Kidney epithelial cell (primary cell): Measurements from ENCODE around the gene POLN. TPM values are rescaled to one million over a fixed set of nuclear protein-coding genes. Genes with fewer than 3 reads are reported as not detected.

ENCODE experiments used
- DNase-seq: peaks from one replicate; pipeline ENCODE4 v3.0.0-alpha.2; 2010; ENCODE audit warnings: low read depth
- H3K27me3 ChIP-seq: 2 replicates; pipeline ENCODE4 v1.6.0; 2011; ENCODE audit warnings: low read length; ENCODE audit not compliant: control insufficient read depth, insufficient read depth
- H3K36me3 ChIP-seq: 2 replicates; pipeline ENCODE4 v1.5.1; 2011; ENCODE audit warnings: low read length; ENCODE audit not compliant: control insufficient read depth, insufficient read depth
- H3K4me3 ChIP-seq: 2 replicates; pipeline ENCODE4 v1.5.1; 2011; ENCODE audit warnings: low read depth, mild to moderate bottlenecking, control low read depth, low read length
- CTCF ChIP-seq: IDR thresholded peaks from 2 replicates; pipeline ENCODE4 v1.5.1; 2011; ENCODE audit warnings: mild to moderate bottlenecking, moderate library complexity, low read length, control low read depth, inconsistent platforms; ENCODE audit not compliant: insufficient read depth, poor library complexity, severe bottlenecking
- total RNA-seq: library from RNA; depleted of rRNA; stranded (reverse); fragments of >200 nt; gene quantifications from 2 replicates; pipeline ENCODE4 v1.2.3, GENCODE V29; 2015

The POLN gene
- total RNA-seq, 1 donor from 2014 or later: 0.38 TPM

- H3K4me3 ChIP-seq: no peak overlapping the region
- DNase-seq: no peak
- H3K36me3 ChIP-seq: no peaks in the 10 kb centered on the region
- H3K27me3 ChIP-seq: peaks cover 2% of the 10 kb centered on the region
- no peak for TF ChIP-seq CTCF
Observed at GRCh38 chr4:2090642-2091041, 151.3 kb downstream of the POLN start.

- Histone ChIP-seq H3K36me3 (no peaks in the 10 kb centered on the region), H3K27me3 (peaks cover 2% of the 10 kb centered on the region), H3K4me3 (no peak overlapping the region)
- no peak for TF ChIP-seq CTCF
- DNase-seq: no peak
Observed at GRCh38 chr4:2089222-2089621, 152.7 kb downstream of the POLN start.

- no peak overlapping the region for H3K4me3 ChIP-seq
- peaks cover 2% of the 10 kb centered on the region for H3K27me3 ChIP-seq
- no peak for DNase-seq
- peak; percentile 2 for TF ChIP-seq CTCF
- no peaks in the 10 kb centered on the region for H3K36me3 ChIP-seq
Observed at GRCh38 chr4:2087170-2087569, 154.8 kb downstream of the POLN start.

GRCh38 chr4:2085496-2085901, 156.4 kb downstream of the POLN start:
- no peaks in the 10 kb centered on the region for H3K36me3 ChIP-seq
- TF ChIP-seq CTCF: no peak
- H3K4me3 ChIP-seq: no peak overlapping the region
- DNase-seq: no peak
- H3K27me3 ChIP-seq: peaks cover 2% of the 10 kb centered on the region

- Histone ChIP-seq H3K4me3 (no peak overlapping the region), H3K27me3 (no peaks in the 10 kb centered on the region), H3K36me3 (no peaks in the 10 kb centered on the region)
- DNase-seq: no peak
- TF ChIP-seq CTCF: no peak
Observed at GRCh38 chr4:2084316-2084715, 157.6 kb downstream of the POLN start.

- TF ChIP-seq CTCF: no peak
- H3K36me3 ChIP-seq: no peaks in the 10 kb centered on the region
- DNase-seq: no peak
- H3K4me3 ChIP-seq: no peak overlapping the region
- no peaks in the 10 kb centered on the region for H3K27me3 ChIP-seq
Observed at GRCh38 chr4:2083826-2084160, 158.1 kb downstream of the POLN start.
